Sigmoid colon (tissue), 4 donors: ENCODE results near the gene MFRP.

ENCODE experiments used
- CTCF ChIP-seq, 4 experiments: fragments of 450-650 bp in 3 of 4; fragments of 200-600 bp in 1 of 4; IDR thresholded peaks; one replicate each; pipeline ENCODE4 v1.5.1; 2016 to 2019; ENCODE audit warnings: antibody characterized with exemption in 4 of 4, mild to moderate bottlenecking in 3 of 4, moderate library complexity in 2 of 4
- EP300 ChIP-seq, 4 donors: sonication (generic); formaldehyde crosslinking; IDR thresholded peaks; one replicate each; pipeline ENCODE4 v1.6.1; 2017; ENCODE audit warnings: antibody characterized with exemption in 4 of 4
- POLR2AphosphoS5 ChIP-seq, 4 donors: sonication (generic); formaldehyde crosslinking; IDR thresholded peaks; one replicate each; pipeline ENCODE4 v1.6.1; 2017; ENCODE audit warnings: antibody characterized with exemption in 4 of 4

- no peak for TF ChIP-seq EP300 (IDR thresholded peaks at IDR 0.05)
- no peak for TF ChIP-seq POLR2AphosphoS5 (IDR thresholded peaks at IDR 0.05)
- no peak for TF ChIP-seq CTCF (IDR thresholded peaks at IDR 0.05)
Observed at GRCh38 chr11:119295178-119295577, 51.3 kb downstream of the MFRP start.
